Measurements from ENCODE around the gene PIM2.

PIM2 gene

DNA sequence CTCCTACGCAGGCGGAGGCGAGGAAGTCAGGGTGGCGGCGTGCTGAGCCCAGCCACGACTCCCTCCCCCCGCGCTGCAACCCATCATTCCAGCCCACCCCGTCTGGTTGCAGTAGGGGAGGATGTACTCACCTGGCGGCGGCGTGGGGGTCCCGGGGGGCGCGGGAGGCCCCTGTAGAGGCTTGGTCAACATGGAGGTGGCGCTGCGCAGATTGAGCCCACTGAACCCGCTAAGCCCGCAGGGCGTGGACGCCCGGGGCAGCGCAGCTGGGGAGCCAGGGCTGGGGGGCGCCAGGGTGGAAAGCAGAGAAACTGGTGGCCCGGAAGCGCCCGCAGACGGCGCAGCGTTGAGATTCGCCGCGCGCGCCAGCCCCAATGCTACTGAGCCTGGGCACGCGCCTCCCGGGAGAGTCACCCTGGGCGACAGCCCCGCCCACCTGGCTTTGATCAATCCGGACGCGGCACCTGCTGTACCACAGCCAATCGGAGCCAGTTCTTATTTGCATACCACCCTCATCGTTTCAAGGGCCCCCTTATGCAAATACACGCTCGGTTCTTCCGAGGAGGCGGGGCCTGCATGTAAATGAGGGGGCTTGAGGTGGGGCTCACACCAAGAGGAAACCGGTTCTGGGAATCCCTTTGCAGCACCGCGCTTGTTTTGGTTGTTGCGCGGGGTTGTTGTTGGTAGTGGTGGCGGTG lies at the start of gene PIM2:
Gene PIM2 (minus strand): TSS at position 382 of the 698 bp plus-strand sequence. CDS start 190 bp downstream, at position 192.
- DNase-seq (ENCODE audit: low read depth): peak; percentile 93

DNA sequence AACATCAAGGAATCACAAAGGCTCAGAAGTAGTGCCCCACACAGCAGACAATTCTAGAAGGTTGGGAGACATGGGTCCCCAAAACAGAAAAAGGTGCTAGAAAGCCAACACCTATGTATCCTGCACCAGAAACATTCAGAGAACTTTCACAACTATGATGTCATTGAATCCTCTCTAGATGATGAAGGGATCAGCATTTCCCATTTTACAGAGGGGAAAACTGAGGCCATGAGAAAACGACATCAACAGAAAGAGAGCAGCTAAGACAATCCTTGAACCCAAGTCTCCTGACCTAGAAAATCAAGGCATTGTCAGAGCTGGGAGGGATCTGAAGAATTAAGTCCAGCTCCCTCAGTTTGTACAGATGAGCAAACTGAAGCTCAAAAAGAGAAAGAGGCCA lies 49.6 kb upstream of the PIM2 start:
- no peak for DNase-seq (ENCODE audit: low read depth)

DNA sequence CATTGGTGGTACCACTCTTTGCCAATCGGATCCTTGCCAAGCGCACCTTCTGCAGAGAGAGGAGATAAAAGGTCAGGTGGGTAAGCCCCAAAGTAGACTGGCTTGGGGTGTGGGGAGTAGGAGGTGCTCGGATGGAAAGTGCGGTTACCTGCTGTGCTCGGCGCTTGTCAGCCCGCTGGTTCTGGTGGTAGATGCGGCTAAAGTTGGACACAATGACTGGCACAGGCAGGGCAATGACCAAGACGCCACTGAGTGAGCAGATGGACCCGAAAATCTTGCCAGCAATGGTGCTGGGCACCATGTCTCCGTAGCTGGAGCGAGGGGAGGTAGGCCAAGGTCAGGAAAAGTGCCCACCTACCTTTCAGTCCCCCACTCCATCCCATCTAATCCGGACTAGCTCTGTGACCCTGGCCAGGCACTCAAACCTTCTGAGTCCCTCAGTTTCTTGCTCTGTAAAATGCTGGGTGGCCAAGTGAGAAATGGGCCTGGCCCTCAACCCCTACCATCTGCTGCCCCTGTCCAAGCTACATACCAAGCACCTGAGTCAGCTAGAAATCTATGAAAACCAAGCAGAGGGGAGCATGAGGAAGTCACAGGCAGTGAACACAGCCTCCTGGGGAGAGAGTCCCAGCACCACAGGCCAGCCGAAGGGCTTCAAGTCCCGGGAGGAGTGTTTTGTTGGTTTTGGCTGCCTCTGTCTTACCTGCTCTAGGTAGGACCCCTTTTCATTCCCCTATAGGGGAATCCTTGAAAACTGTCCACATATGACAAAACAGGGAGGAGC lies 48.2 kb upstream of the PIM2 start:
- DNase-seq (ENCODE audit: low read depth): peak; percentile 51

DNA sequence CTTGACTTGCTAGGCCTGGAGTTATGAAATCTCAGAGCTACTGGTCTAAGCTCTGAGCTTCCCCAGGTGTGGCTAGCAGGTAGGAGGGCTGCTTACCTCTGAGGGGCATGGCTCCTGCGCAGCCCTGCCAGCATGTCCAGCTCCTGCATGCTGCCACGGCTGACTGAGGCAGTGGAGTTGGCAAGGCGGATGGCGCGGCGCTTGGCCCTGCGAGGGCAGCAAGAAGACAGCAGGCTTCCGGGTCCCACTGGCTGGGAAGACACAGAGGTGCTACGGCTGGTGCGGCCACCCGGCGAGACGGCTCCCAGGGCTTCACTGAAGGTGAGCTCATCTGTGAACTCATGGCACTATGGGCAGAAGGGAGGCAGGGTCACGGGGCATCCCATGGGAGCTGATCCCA lies 47.1 kb upstream of the PIM2 start:
- no peak for DNase-seq (ENCODE audit: low read depth)

DNA sequence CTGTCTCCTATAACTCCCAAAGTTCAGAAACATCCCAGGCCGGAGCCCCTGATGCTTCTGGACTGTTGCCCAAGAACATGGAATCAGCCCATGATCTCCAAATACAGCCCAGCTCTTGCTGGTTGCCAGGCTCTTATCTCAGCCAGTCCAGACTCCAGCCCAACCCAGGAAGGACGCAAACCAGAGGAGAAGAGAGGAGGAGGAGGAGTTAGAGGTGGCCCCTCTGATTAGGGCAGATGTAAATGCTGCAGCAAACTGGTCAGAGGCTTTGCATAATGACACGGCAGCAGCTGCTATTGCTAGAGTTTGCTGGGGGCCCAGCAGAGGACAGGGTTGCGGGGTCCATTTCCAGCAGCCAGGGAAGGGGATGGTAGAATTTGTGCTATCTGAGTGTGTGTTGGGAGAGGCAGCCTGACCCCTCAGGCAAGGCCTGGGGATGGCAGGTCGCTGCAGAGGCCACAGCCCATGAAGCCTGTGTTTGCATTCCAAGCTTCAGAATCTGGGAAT lies 42.8 kb upstream of the PIM2 start:
- no peak for DNase-seq (ENCODE audit: low read depth)

DNA sequence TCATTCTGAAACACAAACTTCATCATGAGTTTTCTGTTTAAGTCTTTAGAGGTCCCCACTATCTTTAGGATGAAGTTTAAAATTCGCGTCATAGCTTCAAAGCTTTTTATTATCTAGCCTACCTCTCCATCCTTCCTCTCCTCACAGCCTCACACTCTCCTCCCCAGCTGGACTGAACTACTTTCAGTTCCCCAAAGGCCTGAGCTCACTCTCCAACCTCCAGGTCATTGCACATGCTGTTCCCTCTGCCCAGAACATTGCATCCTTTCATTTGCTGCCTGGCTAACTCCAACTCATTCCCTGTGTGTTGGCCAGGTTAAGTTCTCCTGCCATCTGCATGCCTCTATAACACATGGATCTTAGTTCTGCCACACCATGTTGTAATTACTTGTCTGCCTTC lies 41.5 kb upstream of the PIM2 start:
- no peak for DNase-seq (ENCODE audit: low read depth)

DNA sequence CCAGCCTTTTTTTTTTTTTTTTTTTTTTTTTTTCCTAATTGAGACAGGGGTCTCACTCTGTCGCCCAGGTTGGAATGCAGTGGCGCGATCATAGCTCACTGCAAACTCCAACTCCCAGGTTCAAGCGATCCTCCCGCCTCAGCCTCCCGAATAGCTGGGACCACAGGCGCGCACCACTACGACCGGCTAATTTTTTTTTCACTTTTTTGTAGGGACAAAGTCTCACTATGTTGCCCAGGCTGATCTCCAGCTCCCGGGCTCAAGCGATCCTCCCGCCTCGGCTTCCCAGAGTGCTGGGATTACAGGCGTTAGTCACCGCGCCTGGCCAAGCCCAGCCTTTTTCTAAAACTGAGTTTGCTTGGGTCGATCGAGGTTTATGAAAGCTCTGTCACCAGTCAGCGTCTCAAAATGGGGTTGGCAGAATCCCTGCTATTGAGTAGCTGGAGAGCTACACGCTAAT lies 39.8 kb upstream of the PIM2 start:
- peak; percentile 66 for DNase-seq (ENCODE audit: low read depth)

DNA sequence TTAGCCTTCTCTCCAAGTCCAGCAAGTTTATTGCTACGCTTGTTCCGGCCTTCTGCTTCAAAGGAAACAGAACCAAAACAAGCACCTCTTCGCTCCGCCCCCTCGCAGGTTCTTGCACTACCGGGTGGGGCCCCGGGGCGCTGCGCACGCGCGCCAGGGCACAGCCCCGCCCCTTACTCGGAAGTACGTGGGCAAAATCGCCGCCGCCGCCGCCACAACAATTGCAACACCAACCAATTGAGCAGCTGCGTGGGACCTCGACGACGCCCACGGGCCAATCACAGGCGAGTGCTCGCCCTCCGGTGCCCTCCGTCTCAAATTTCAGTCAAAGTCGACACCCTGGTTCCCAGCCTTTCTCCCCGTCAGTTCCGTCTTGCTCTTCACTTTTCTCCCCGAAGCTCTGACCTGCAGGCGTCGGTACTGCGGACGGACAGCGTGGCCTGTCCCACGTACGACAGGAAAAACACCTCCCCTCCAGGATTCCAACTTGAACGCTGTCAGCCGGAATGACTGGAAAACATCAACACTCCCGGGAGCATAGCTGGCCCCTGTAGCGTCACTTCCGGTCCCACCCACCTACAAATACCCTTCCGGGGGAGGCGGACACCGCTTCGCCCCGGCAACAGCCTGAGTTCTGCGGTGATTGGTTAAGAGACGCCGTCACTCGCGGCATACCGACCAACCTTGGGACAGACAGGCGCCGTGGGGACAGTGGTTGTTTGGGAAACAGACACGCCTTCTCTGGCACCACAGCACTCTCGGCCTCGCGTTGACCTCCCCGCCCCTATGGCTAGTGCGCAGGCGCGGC lies 39.2 kb upstream of the PIM2 start:
- DNase-seq (ENCODE audit: low read depth): peak; percentile 96

DNA sequence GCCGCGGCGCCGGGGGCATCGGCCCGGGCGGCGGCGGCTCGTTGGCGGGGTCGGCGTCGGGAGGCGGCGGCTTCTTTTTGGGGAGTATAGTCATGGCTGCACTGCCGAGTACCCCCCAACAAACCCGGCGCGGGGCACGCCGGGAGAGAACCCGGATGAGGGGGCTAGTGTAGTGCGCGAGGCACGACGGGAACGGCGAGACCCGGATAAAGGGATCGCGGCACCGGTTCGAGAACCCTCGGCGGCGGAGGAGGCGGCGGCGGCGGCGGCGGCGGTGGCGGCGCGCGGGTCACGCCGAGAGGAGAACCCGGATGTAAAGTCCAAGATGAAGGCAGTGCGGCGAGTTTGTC lies 38.6 kb upstream of the PIM2 start, which contains the start of gene OTUD5:
Gene OTUD5 (minus strand): TSS at position 131 of the 350 bp plus-strand sequence. CDS start 37 bp downstream, at position 94.
- DNase-seq (ENCODE audit: low read depth): peak; percentile 74

DNA sequence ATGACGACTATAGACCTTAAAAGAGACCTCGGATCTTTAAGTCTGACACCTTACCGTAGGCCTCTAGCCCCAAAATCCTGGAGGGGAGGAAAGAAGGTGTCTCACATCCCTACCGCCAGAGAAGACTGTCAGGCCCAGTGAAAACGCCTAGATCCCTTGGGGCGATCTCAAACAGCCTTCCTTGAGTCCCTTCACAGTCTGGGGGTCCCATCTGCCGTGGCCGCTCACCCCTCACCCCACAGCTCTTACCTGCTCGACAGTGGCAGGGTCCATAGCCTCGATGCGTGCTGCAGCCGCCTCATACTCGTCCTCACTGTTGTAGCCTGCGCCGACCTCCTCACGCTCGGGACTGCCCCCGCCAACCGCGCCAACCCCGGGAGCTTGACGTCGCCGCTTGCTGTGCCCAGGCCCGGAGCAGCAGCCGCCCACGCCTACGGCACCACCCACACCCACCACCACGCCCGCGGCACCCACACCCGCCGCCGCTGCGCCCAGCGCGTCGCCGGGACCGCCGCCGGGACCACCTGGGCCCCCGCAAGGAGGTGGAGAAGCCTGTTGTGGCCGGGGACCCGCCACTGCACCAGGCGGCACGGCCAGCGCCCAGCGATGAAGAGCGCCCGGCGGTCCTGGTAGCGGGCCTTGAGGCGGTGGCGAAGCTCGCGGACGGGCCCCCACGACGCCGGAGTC lies 38.0 kb upstream of the PIM2 start:
- peak; percentile 31 for DNase-seq (ENCODE audit: low read depth)

DNA sequence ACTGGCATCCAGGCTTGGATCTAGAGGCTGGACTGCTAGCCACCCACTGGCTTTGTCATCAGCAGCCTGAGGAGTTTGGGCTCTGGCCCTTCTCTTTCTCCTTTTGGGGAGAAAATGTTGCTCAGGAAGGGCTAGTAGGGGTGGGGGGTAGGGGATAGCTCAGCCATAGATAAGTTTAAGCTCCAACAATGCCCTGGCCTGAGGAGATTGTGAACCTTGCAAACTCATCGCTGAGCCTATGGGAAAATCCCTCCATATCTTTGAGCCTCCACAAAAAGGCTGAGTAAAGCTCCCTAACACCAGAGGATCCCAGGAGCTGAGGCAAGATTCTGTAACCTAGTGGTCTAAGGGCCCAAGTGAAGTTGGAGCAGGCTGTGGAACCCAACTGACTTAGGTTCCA lies 29.8 kb upstream of the PIM2 start:
- no peak for DNase-seq (ENCODE audit: low read depth)

DNA sequence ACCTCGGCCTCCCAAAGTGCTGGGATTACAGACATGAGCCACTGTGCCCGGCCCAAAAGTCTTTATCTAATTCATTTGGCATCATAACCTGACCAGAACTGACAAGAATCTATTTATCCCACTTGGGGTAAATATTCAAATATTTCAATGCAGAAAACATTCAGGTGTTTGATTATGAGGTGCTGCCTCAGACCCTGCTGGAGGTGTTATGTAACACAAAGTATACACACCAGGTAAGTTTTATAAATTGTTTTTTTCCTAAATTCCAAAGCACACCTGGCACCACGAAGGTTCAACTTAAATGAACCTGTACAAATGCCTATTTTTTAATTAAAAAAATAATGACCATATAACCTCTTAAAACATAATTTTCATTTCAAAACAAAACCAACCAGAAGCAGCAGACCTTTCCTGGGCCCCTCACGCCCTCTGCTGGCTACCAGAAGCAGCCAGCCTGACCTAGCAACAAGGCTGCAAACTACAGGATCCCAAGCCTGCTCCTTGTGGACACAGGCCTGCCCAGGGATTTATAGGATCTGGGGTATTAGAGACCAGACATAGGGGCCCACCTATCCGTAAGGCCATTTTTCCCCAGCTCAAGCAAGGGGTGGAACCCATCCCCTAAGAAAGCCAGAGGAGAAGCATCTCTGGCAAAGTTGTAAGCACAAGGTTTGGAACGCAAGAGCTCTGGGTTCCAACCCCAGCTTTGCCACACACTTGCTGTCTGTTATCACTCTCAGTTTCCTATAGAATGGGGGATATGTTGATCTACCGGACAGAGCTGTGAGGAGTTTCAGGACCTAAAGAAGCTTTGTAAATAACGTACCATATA lies 26.9 kb upstream of the PIM2 start:
- peak; percentile 62 for DNase-seq (ENCODE audit: low read depth)

DNA sequence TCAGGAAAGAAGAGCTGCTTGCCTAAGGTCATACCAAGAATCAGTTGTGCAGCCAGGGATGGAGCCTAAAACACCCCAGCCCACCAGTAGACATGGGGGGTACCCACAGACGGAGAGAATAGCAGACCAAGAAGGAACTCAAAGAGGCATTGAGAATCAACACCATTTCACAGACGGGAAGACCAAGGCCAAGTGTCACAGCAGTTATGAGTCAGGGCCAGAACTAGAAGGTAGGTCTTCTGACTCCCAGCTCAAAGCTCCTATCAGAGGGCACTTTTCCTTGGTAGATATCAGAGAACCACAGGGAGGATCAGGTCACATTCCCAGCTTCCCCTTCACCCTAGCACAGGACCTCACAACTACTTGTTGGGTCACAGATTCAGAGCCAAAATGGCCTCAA lies 24.1 kb upstream of the PIM2 start:
- no peak for DNase-seq (ENCODE audit: low read depth)

DNA sequence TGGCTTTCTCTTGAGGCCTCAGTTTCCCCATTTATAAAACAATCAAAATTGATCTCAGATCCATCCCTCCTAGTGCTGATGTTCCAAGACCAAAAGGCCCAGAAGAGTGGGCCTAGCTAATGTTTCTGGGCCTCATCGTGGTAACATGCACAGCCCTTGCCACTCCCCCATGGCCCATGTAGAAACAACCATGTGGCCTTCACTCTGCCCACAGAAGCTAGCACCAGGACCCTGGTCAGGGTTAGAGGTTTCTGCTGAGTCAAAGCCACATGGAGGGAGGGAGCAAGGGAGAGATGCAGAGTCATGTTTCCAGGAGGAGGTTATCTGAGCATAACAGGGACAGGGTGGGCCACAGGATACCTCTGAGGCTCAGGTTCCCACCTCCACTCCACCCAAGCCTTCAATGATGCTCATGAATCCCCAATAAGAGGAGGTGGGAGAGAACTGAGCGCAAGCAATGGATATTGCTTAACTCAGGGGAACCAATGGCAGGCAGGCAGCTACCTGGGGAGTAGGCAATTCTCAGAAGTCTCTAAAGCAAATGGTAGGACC lies 21.7 kb upstream of the PIM2 start:
- DNase-seq (ENCODE audit: low read depth): no peak

DNA sequence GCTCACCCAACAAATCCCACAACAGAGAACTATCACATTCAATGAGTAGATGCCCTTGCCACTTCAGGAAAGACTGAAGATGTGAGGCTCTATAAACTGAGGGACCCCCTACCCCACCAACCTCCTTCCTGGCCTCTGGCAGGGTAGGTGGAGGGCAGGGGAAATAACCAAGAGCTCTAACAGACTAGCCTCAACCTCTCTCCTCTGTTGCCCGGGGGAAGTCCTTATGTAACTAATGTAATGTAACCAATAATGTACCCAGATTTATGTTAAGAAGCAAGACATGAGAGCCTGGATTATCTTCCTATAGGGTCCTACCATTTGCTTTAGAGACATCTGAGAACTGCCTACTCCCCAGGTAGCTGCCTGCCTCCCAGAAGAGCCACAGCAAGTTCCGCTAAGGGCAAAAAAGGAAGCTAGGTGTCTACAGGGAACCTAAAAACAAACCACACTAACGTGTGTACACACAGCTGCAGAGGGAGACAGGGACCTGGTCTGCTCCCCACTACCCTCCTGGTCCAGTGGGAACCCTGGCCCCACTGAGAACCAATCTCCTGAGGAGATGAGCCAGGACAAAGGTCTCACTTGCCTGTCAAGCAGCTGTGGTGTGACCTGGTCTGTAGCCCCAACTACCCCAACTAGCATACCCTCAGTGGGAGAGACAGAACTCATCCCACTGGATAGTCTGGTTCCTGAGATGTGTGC lies 20.9 kb upstream of the PIM2 start:
- DNase-seq (ENCODE audit: low read depth): no peak

DNA sequence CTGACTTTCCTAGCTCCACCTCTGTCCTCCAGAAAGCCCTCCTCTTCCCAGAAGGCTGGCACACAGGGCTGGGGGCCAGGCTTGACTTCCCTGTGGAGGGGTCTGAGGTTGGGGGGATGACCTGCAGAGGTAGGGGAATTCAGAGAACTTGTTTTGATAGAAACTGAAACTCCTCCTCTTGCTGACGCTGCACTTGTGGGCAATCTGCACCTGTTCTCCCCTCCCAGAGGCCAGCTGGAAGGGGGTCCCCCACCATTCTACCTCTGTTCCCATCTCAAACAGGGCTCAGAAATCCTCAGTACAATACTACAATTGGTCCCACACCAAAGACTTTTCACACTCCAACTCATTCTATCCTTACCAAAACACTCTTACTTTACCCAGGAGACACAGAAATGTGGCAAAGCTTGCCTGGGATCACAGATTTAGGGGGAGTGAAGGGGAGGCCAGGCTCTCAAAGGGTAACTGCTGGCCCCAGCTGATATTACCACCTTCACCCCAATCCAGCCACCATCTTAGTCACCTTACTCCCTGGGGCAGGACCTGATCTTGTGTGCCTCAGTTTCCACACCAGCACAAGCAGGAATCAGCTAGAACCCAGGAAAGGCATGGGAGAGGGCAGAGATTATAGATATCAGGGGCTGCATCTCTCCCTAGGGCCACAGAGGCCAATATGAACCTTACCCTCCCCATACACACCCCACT lies 20.0 kb upstream of the PIM2 start:
- no peak for DNase-seq (ENCODE audit: low read depth)

DNA sequence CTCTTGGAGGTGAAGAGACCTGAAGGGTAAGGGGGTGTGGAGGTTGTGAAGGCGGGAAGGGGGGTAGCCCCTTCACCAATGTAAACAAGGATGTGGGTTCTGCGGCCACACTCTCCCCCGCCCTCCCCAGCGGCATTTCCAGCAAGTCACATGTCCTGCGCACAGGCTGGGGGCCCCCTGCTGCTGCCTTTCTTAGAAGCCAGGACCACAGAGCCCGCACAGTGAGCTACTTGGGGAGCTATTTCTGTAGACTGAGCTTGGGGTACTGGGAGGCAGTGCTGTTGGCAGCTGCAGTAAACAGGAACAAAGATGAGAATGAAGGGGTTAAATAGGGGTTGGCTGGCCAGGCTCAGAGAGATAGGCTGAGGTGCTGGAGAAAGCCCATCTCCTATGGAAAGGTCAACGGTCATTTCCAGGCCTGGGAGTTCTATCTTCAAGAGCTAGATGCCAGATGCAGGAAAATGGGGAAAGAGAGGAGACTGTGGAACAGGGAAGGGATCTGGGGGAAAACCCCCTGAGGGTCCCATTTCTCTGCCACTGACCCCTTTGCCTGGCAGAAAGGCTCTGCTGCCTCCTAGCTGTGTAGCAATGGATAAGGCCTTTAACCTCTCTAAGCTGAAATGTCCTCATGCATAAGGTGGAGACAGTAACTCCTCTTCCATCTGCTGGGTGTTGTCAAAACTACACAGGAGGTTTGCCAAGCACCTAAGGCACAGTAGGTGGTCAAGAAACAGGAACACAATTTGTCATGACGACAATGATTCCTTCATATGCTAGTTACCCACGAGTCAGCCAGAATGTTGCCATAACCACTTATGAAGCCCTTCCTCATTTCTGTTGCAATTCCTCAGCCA lies 18.5 kb upstream of the PIM2 start:
- DNase-seq (ENCODE audit: low read depth): peak; percentile 3

DNA sequence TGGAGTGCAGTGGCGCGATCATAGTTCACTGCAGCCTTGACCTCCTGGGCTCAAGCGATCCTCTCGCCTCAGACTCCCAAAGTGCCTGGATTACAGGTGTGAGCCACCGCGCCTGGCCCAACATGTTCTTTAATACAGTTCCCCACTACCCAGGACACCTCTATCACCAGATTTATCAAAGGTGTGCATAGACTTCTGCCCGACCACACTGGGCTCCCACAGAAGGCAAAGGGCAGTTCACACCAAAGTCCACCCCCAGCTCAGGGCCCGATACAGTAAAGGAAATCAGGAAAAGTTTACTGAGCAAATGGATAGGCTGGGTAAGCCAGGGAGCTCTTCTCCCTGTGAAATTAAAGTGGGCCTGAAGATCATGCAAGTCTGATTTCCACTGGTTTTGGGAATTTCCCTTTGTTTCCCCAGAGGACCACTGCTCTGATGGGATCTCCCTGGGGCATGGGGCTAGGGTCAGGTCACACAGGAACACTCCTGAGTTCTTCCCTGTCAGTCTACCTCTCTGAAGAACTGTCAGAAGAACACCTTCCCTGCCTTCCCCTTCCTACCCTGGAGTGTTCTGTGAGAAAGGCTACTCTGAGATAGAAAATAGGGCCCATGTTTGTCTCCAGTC lies 17.7 kb upstream of the PIM2 start:
- DNase-seq (ENCODE audit: low read depth): no peak

Measured in ELR (cell line).